ENCODE results near the gene TM4SF18.
"Not testable (repeated sequence)": the region's sequence is repeated elsewhere in the genome, so short reads cannot be mapped to it uniquely, and the experiment has no call there.

The TM4SF18 gene

DNA sequence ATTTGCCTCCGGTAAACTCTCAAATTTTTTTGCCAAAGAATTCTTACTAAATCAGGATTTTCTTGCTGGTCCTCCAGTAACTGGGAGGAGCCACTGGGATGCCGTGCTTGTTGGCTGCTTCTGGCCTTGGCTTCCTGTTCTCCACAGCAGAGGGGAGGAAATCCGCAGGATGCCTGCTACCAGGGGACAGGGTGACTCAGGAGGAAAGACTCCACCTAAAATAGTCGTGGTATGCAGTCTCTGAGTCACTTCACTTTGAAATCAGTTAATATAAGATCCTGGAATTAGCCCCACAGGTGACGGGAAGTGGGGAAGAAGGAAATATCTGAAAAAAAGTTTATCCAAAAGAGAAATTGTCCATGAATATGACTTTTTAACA is 6.5 kb upstream of the TM4SF18 start:
- DNase-seq (ENCODE audit: low read depth), result peak; percentile 96
- H3K4me3 ChIP-seq (ENCODE audit: low read depth, low read length), result no peak overlapping the region
- no peak for TF ChIP-seq CTCF (conservative IDR thresholded peaks at IDR 0.05; ENCODE audit: low read depth, low read length)

GRCh38 chr3:149337486-149337885 is 4.0 kb upstream of the TM4SF18 start:
- H3K4me3 ChIP-seq (ENCODE audit: low read depth, low read length); DNase-seq (ENCODE audit: low read depth): not testable (repeated sequence)

- H3K4me3 ChIP-seq (ENCODE audit: low read depth, low read length), result no peak overlapping the region
- TF ChIP-seq CTCF (conservative IDR thresholded peaks at IDR 0.05; ENCODE audit: low read depth, low read length), result no peak
- no peak for DNase-seq (ENCODE audit: low read depth)
Observed at GRCh38 chr3:149336925-149337324, 3.5 kb upstream of the TM4SF18 start.

GRCh38 chr3:149332771-149333170 is 665 bp downstream of the TM4SF18 start:
- TF ChIP-seq CTCF (conservative IDR thresholded peaks at IDR 0.05; ENCODE audit: low read depth, low read length), result no peak
- no peak overlapping the region for H3K4me3 ChIP-seq (ENCODE audit: low read depth, low read length)
- DNase-seq (ENCODE audit: low read depth), result peak; percentile 30

DNA sequence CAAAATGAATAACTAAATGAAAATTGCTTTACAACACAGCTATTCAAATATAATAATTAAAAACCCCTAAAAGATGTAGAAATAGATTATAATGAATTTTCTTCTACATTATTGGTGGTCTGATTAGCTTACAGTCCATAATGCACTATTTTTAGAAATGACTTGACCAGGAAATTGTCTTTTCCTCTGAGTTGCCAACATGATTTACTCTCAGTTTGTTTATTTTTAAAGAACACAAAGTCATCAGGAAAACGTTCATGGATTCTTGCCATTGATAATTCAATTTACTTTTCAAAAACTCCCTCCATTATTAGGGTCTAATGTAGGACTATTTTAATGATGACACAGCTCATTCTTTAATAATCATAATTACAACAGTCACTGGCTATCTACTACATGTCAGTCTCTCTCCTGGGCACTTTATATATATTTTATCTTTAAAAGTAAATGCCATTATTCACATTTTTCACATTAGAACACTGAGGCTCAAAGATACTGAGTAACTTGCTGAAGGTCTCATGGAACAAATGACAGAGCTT is 1.1 kb downstream of the TM4SF18 start:
- no peak for TF ChIP-seq CTCF (conservative IDR thresholded peaks at IDR 0.05; ENCODE audit: low read depth, low read length)
- no peak for DNase-seq (ENCODE audit: low read depth)
- no peak overlapping the region for H3K4me3 ChIP-seq (ENCODE audit: low read depth, low read length)

DNA sequence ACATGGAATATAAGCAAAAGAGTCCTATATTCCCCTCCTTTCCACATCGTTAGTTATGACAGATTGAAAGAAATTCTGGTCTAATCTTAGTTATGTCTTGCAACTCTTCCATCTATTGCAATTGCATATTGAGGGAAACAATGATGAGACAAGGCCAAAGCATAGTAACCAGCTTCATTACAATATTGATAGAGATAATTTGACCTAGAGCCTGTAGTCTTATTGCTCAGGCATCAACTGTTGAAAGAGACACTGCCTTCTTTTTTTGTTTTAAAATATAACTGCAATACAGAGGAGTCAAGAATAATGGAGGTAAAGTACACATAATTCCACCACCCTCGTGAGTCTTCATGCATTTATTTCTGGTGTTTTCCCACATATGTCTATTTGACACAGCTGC is 2.0 kb downstream of the TM4SF18 start:
- H3K4me3 ChIP-seq (ENCODE audit: low read depth, low read length), result no peak overlapping the region
- no peak for TF ChIP-seq CTCF (conservative IDR thresholded peaks at IDR 0.05; ENCODE audit: low read depth, low read length)
- DNase-seq (ENCODE audit: low read depth), result no peak

- no peak for TF ChIP-seq CTCF (conservative IDR thresholded peaks at IDR 0.05; ENCODE audit: low read depth, low read length)
- no peak overlapping the region for H3K4me3 ChIP-seq (ENCODE audit: low read depth, low read length)
- no peak for DNase-seq (ENCODE audit: low read depth)
Observed at GRCh38 chr3:149330609-149331331, 2.7 kb downstream of the TM4SF18 start.

Measured in choroid plexus epithelial cell (primary cell).